Ovary (tissue), 9 donors: Measurements from ENCODE around the gene GRXCR1. TPM values are rescaled to one million over a fixed set of nuclear protein-coding genes. Genes with fewer than 3 reads are reported as not detected.

ENCODE experiments used
- DNase-seq, 5 donors: peaks; one replicate each; pipeline ENCODE4 v3.0.0-alpha.2; 2019 to 2020
- H3K27ac ChIP-seq, 2 donors: fragments of 200-600 bp; one replicate each; pipeline versions ENCODE4 v1.5.1 to v1.8.0; 2019 to 2022
- H3K27me3 ChIP-seq: fragments of 200-600 bp; one replicate; pipeline ENCODE4 v1.8.0; 2022
- H3K36me3 ChIP-seq: fragments of 200-600 bp; sonication (generic); one replicate; pipeline ENCODE4 v1.5.1; 2019
- H3K4me1 ChIP-seq: one replicate; pipeline ENCODE4 v1.8.1; 2013; ENCODE audit warnings: mild to moderate bottlenecking, moderate library complexity; ENCODE audit not compliant: insufficient read depth
- H3K4me3 ChIP-seq: fragments of 200-600 bp; sonication (generic); one replicate; pipeline ENCODE4 v1.5.1; 2017
- H3K9me3 ChIP-seq, 2 donors: fragments of 200-600 bp in 1 of 2; sonication (generic) in 1 of 2; one replicate each; pipeline versions ENCODE4 v1.5.1 to v1.8.1; 2013 to 2019; ENCODE audit warnings: mild to moderate bottlenecking in 1 of 2, moderate library complexity in 1 of 2
- EP300 ChIP-seq: sonication (generic); formaldehyde crosslinking; IDR thresholded peaks from one replicate; pipeline ENCODE4 v1.6.1; 2017; ENCODE audit warnings: antibody characterized with exemption
- POLR2A ChIP-seq: fragments of 450-650 bp; IDR thresholded peaks from one replicate; pipeline ENCODE4 v1.6.1; 2017; ENCODE audit warnings: antibody characterized with exemption, mild to moderate bottlenecking, moderate library complexity
- WGBS, 3 donors: extraction: QIAGEN DNeasy Blood & Tissue Kit in 1 of 3; methylation state at CpG; one replicate each; pipeline versions ENCODE4 v1.1.5 to v1.1.7; 2013 to 2017; 5-methylcytosine and 5-hydroxymethylcytosine counted together
- intact Hi-C, 4 donors: fragments of 100-400 bp; cut with DNase I; formaldehyde crosslinking; loops; one replicate each; pipeline versions ENCODE4 v1.11.0 to v1.15.1; 2022 to 2023
- polyA plus RNA-seq, 2 donors: library from polyadenylated mRNA; stranded (reverse); fragments of 200-250 nt in 1 of 2; fragments of 350-450 nt in 1 of 2; fragmentation: Illumina TruSeq in 1 of 2; extraction: RNeasy Lipid Tissue Mini Kit (QIAGEN cat#74804) in 1 of 2; gene quantifications; one replicate each; pipeline ENCODE4 v1.2.3, GENCODE V29; 2013 to 2014
- small RNA-seq: library from RNA; depleted of rRNA; stranded (forward); fragments of <200 nt; gene quantifications from one replicate; pipeline ENCODE3, GENCODE V24; 2016
- total RNA-seq, 7 donors: library from RNA; depleted of rRNA in 2 of 7; stranded (reverse); fragments of >200 nt in 2 of 7; fragmentation: NEBNext Ultra II Directional in 3 of 7; extraction: Animal tissue kit (Norgen Biotek cat#: 25700) in 3 of 7; gene quantifications; one replicate each; pipeline versions ENCODE4 v1.1.0 to v1.2.4, GENCODE V29; 2016 to 2023
- TF ChIP-seq, protein P1 (sequence below), 3 donors: fragments of 450-650 bp in 2 of 3; fragments of 200-600 bp in 1 of 3; IDR thresholded peaks; one replicate each; pipeline versions ENCODE4 v1.5.1 to v1.8.0; 2016 to 2022; ENCODE audit warnings: antibody characterized with exemption in 3 of 3, mild to moderate bottlenecking in 1 of 3
- donor health status: DM: no; HTN: no; CAD: no; lungs with moderate emphysema.
- donor health status: DM: no; HTN: no; CAD: no.
- donor health status: Bipolar disorder and iron deficiency.
- donor health status: DM: yes; HTN: yes; CAD: no.
- donor health status: DM: no; HTN: no; CAD: no.
- donor health status: DM: yes; HTN: yes; CAD: no.

Gene GRXCR1
- total and polyA plus RNA-seq, 9 donors = not detected

DNA sequence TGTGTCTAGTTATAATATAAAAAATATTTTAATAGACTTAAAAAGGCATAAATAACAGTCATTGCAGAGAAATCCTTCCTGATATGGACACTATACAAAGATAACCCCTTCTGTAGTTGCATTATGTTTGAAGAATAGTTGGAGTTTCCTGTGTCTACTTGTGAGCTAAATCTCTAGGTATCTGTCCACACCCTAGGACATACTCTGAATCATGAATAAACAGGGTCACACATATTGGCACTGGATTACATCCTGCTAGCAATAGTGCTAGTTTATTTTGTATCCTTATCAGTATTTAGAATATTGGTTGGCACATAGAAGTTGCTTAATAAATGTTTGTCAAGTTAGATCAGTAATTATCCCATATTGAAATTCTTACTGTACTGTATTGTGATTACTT lies 173.9 kb downstream of the GRXCR1 start:
- H3K36me3 ChIP-seq = no peaks in the 10 kb centered on the region
- intact Hi-C loops = no loop called here
- no peak for TF ChIP-seq POLR2A
- no peak for TF ChIP-seq EP300
- TF ChIP-seq, protein P1, sequence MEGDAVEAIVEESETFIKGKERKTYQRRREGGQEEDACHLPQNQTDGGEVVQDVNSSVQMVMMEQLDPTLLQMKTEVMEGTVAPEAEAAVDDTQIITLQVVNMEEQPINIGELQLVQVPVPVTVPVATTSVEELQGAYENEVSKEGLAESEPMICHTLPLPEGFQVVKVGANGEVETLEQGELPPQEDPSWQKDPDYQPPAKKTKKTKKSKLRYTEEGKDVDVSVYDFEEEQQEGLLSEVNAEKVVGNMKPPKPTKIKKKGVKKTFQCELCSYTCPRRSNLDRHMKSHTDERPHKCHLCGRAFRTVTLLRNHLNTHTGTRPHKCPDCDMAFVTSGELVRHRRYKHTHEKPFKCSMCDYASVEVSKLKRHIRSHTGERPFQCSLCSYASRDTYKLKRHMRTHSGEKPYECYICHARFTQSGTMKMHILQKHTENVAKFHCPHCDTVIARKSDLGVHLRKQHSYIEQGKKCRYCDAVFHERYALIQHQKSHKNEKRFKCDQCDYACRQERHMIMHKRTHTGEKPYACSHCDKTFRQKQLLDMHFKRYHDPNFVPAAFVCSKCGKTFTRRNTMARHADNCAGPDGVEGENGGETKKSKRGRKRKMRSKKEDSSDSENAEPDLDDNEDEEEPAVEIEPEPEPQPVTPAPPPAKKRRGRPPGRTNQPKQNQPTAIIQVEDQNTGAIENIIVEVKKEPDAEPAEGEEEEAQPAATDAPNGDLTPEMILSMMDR (IDR thresholded peaks at IDR 0.05) = no peak
- no peak overlapping the region for H3K27ac ChIP-seq
- no peaks in the 10 kb centered on the region for H3K27me3 ChIP-seq
- H3K4me3 ChIP-seq = no peak overlapping the region
- H3K4me1 ChIP-seq = no peaks in the 10 kb centered on the region
- DNase-seq = no peak
- no peaks in the 10 kb centered on the region for H3K9me3 ChIP-seq

DNA sequence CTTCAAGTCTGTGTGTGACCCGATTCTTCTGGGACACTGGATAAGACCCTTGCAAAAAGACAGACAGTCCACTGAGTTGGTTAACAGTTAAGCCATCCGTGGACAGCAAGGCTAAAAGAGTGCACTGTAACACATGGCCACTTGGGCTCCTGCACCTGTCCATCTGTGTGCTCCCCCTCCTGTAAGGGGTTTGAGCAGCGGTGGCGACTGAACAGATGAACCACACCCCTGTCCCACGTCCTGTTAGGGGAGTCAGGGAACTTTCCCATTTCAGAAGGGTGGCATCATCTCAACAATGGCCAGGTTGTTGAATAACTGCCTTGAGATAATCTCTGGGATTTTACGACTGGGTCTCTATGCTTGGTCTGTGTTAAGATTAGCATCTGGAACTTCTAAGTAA lies 178.6 kb downstream of the GRXCR1 start:
- Histone ChIP-seq H3K4me1 (no peaks in the 10 kb centered on the region), H3K27ac (no peak overlapping the region), H3K36me3 (no peaks in the 10 kb centered on the region), H3K27me3 (no peaks in the 10 kb centered on the region), H3K9me3 (no peaks in the 10 kb centered on the region), H3K4me3 (no peak overlapping the region)
- WGBS, 3 donors = 73 to 79% (median 78%) methylated on average over 6 of the region's 6 CpGs
- no peak for DNase-seq
- TF ChIP-seq EP300 (no peak), POLR2A (no peak)
- TF ChIP-seq, protein P1 (IDR thresholded peaks at IDR 0.05) = no peak
- intact Hi-C loops = no loop called here

Small RNAs within 50 kb of the gene (small RNA-seq; reads per million reads assigned to genes)
- gene RN7SKP82 = not detected

Other genes with a start within 250 kb of the GRXCR1 start
- gene ATP8A1, start 235.6 kb upstream of the GRXCR1 start, total RNA-seq = 10 to 100 TPM; 14.0 to 73.2 (median 23.7) TPM
- 10 to 100 TPM; 10.0 to 17.6 TPM for gene ATP8A1, start 235.6 kb upstream of the GRXCR1 start, polyA plus RNA-seq